Mucosa of gallbladder (tissue), 1 donor: ENCODE measurements around the gene GP2. TPM values are rescaled to one million over a fixed set of nuclear protein-coding genes. Genes with fewer than 3 reads are reported as not detected.
"Not testable (repeated sequence)": the region's sequence is repeated elsewhere in the genome, so short reads cannot be mapped to it uniquely, and the experiment has no call there.

ENCODE experiments used
- DNase-seq: peaks from one replicate; pipeline ENCODE4 v3.0.0-alpha.2; 2020; ENCODE audit warnings: low spot score
- total RNA-seq: library from RNA; stranded (reverse); gene quantifications from one replicate; pipeline ENCODE4 v1.2.1, GENCODE V29; 2021
- donor health status: DM: no; HTN: no; CAD: no.

GP2 gene
- total RNA-seq, 1 donor from 2014 or later: 558 TPM

DNA sequence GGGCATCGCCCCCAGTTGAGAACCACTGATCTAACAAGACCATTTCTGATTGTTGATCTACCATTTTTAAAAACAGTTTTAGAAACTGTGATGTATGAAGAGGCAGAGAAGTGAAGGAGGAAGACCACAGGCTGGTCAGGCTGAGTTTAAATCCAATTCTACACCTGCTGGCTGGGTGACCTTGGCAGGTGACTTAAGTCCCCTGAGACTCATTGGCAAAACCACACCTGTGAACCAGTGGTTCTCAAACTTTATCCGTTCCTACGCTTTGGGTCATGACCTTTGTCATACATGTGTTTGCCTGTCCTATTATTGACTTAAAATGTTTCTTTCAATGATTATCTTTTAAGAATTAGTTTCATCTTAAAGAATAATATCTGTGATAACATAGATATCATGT lies 2.3 kb downstream of the GP2 start:
- no peak for DNase-seq

DNA sequence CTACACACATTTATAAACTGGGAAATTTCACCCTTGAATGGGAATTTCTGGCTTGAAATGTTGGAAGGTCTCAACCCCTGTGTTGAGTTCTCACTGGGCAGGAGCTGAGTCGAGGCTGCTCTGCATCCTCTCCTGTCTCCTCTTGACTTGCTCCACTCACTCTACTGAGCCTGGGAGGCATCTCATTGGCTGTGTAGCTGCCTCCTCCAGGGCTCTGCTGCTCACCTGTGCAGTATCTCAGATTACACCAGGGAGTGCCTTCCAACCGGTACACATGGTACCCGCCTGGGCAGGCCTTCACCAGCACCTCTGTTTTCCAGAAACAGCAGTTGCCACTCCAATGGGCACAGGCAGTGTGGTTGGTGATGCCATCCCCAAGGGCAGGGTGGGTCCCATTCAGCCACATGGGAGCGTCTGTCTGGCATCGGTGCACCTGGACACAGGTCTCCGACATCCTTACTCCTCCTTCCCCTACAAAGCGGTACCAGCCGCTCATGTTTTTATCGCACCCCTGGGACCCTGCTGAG lies 3.7 kb downstream of the GP2 start:
- DNase-seq: no peak

DNA sequence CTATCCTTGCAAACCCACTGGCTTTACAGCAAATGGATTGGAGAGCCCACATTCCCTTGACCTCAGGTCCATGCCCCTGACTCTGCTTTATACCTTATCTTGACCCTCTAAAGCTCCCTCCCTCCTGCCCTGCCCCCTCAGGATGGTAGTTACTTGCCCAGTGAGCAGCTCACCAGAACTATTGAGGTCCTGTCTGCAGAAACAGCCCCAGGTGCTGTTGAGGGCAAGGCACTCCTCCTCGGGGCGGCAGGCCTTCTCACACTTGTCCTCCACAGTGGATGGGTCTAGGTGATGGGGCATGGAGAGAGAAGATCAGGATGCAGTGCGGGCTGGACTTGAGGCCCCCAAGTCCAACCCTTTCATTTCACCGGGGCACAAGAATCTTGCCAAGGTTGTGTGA lies 4.6 kb downstream of the GP2 start:
- no peak for DNase-seq

DNA sequence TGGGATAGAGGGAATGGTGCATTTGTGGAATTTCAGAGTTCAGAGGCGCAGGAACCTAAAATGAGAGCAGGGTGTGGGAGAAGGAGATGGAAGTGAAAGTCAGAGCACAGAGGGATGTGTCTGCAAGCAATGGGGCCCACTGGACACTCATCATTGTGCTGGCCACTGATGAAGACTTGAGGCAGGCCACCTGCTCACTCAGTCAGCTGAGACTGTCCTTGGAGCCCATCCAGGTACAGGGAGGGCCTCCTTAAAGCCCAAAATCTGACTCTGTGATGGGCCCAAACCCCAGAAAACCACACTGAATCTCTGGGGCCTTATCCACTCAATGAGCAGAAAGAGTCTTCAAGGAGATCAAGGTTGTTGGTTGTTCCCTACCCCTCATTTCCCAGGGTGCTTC lies 5.6 kb downstream of the GP2 start:
- DNase-seq: no peak

DNA sequence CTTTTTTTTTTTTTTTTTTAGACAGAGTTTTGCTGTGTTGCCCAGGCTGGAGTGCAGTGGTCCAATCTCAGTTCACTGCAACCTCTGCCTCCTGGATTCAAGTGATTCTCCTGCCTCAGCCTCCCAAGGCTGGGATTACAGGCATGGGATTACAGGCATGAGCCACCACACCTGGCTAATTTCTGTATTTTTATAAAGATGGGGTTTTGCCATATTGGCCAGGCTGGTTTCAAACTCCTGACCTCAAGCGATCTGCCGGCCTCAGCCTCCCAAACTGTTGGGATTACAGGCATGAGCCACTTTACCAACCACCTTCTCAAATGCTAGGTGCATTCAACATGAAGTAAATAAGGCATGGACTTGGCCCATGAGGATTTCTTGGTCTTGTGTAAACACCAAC lies 6.3 kb downstream of the GP2 start:
- not testable (repeated sequence) for DNase-seq

DNA sequence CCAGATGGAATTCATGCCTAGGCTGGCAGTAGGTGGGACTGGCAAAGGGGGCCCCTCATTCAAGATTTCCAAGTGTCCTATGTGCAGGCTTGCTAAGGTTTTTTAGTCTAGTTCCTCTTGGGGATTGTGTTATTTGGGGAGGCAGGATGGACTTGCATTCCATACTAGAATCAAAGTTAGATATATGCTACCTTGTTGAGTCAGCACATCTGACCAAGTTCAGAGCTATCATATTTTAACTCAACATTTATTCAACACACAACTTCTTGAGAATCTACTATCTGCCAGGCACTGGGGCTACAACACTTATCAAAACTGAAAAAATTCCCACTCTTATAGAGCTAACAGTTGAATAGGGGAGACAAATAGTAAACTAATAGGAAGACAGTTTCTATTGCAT lies 6.7 kb downstream of the GP2 start:
- DNase-seq: no peak

DNA sequence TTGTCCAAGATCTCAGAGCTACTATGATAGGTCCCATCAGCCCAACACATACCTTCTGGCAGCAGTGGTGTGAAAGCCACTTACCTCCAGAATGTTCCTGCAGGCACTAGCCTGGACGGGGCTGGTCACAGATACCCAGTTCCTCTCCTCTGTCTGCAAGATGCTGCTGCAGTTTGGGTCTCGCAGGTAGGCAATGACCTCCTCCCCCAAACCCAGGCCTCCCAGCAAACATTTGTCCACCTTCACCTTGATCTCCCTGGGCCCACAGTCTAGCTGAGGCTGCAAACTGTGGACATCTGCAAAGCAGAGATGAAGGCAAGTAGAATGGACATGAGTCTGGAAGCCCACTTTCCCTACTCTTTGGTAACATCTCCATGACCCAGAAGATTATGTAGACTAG lies 7.1 kb downstream of the GP2 start:
- no peak for DNase-seq

DNA sequence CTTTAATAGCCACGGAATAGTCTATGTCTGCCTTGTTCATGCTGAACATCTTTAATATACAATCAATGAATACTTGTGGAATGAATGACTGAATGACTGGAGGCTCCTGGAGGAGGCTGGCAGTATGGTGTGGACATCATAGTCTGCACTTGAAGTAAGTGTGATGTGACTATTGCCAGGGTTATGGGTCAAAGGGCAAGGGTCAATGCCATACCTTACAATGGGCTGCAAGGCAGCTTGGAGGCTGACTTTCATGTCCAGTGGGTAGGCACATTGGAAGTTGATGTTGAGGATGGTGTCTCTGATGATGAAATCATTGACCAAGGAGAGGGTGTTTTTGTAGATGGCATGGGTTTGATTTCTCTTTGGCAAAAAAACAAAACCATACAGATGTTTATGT lies 7.9 kb downstream of the GP2 start:
- no peak for DNase-seq

DNA sequence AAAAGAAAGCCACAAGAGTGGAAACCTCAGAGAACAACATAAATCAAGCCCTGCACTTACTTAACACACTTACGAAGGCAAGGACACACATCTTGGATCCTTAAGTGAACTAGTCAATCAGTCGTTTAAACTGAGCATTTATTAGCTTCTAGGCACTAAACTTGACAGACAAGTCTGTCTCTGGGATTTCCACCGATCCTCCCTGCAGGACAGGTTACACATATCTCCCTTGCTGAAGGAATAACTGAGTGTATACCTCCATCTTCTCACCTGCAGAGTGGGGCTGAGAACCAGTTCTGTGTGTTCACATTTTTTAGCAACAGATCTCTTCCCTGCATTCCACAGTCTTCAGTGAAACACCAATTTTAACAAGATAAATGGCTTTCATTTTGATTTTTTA lies 8.9 kb downstream of the GP2 start:
- DNase-seq: no peak

DNA sequence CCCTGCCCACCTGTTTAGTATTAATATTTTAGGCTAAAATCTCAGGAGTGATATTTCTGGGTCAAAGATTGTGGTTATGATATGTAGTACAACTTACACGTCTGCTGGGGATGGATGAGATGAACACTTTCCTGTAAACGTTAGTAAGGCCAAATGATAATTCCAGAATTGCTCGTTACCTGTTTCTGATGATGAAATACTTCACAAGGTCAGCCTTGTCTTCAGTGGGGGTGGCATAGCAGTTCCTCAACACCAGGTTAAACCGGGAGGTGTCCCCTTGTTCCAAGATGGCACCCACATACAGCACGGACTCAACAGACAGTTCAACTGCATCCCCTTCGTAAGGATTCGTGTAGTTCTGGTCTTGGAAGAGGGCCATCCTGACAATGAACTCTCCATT lies 9.3 kb downstream of the GP2 start:
- no peak for DNase-seq

DNA sequence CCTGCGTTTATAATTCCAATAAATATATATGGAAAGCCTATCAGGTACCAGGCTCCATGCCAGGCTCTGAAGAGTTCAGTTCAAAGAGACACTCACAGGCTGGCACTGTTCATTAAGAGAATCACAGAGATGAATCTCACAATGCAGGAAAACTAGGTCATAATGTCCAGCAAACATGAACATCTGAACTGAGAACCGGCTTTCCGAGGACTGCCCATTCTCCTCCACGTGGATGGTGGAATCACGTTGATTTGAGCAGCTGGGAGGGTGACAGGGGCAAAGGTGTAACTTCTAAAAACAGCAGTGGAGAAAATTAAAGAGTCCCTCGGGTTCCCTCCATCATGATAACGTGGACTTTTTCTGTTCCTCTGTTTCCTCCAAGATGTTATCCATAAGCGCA lies 10.2 kb downstream of the GP2 start:
- no peak for DNase-seq

DNA sequence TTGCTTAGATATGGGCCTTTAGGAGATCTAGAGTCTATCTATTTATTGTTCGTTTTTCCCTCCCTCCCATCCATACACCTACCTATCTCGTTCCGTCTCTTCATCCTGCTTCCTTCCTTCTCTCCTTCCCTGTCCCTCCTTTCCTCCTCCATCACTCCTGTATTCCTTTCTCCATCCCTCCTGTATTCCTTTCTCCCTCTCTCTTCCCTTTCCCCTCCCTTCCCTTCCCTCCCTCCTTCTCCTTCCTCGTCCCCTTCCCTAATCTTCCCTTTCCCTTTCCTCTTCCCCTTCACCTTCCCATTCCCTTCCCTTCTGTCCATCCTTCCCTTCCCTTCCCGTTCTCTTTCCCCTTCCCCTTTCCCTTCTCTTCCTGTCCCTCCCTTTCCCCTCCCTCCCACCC lies 10.6 kb downstream of the GP2 start:
- no peak for DNase-seq

DNA sequence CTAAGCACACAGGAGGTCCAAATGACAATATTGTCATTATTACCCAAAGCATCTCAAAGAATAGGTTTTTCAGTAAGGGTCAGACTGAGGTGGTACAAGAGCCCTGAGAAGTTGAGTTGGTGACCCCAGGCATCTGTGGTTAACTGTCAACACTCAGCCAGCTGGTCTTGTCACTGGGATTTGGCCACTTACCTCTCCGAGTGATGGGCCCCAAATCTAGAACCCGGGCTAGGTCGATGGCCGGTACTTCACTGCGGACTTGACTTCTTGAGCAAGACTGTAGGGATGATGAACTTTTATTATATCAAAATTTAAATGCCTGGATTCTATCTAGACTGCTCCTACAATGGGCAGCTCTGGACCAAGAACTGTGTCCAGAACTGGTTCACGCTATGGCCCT lies 11.5 kb downstream of the GP2 start:
- no peak for DNase-seq

DNA sequence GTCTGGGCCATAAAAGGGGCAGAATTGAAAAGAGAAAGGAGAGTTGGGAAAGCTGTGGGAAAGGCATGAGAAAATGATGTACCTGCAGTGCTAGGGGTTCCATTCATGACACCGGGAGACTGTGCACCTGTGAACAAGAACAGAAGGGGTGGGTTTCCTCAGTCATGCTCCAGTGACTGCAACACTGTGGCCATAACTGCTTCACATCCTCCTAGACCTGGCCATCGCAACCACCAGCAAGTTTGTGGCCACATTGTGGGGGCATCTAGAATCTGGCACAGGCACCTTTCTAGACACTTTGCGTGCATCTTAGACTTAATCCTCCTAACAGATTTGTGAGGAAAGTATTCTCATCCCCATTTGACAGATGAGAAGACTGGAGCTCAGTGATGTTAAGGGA lies 12.7 kb downstream of the GP2 start:
- DNase-seq: no peak

DNA sequence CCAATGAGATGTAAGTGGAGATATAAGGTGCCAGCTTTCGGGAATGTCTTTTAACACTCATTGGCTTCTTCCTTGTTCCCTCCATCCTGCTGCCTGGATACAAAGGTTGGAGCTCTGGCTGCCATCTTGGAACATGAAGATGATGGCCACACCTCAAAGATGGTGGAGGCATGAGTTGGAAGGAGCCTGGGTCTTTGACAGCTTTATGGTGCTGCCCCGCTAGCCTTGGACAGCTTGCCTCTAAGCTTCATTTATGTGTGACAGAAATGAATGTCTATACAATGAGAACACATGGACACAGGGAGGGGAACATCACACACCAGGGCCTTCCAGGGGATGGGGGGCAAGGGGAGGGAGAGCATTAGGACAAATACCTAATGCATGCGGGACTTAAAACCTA lies 13.6 kb downstream of the GP2 start:
- DNase-seq: no peak

DNA sequence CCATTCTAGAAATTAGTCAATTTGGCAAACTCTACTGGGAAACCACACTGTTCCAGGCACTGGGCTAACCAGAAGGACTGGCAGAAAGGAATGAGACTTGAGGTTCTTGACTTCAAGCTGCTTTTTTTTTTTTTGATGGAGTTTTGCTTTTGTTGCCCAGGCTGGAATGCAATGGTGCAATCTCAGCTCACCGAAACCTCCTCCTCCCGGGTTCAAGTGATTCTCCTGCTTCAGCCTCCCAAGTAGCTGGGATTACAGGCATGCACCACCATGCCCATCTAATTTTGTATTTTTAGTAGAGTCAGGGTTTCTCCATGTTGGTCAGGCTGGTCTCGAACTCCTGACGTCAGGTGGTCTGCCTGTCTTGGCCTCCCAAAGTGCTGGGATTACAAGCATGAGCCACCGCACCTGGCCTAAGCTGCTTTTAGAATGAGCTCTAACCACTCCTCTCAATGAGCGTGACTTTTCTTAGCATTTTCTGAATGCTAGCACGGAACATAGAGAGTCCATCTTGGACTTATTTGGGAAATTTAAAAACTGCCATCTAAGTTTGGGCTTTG lies 14.7 kb downstream of the GP2 start:
- not testable (repeated sequence) for DNase-seq

DNA sequence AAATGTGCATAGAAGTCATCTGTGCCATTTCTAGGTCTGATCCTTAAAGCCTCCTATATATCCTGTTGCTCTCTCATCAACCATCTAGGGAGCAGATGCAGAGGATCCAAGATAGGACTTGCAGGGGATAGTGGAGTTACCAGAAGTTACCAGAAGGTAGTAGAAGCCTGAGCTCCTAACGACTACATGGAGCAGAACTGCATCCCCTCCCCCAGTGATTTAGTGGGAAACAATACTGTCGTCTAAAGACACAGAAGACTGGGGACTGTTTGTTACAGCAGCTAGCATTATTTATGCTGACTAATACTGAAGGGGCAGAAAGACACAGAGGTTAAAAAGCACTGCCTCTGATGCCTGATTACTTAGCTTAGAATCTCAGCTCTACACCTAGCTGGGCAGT lies 15.8 kb downstream of the GP2 start:
- no peak for DNase-seq

DNA sequence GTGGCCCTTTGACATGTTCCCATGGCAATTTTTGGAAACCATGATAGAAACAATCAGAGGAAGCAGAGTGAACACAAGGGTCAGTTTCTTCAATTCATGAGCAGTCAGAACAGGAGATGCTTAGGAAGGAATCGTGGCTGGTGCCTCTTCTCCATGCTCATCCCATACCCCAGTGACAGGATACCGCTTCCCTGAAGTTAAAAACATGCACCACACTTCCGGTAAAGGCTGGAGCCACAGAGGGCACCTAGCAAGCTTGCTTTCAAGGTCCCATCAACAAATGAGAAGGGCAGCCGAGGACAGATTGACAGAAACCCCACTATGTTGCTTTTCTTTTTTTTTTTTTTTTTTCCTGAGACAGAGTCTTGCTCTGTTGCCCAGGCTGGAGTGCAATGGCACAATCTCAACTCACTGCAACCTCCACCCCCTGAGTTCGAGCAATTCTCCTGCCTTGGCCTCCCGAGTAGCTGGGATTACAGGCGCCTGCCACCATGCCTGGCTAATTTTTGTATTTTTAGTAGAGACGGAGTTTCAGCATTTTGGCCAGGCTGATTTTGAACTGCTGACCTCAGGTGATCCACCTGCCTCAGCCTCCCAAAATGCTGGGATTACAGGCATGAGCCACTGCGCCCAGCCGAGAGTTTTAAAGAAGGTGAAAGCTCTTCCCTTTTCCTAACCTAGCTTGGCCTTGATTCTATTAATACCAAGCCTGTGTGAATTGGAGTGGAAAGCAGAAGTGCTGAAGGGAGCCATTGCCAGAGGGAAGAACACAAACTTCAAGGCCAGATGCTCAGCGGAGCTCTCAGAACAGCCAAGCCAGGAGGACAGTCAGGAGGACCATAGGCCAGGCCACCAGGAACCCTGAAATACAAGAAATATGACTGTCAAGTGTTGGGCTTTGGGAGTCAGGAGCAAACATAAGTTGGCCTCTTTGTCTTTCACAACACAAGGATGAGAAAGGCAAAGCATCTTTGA lies 16.6 kb downstream of the GP2 start:
- no peak for DNase-seq

DNA sequence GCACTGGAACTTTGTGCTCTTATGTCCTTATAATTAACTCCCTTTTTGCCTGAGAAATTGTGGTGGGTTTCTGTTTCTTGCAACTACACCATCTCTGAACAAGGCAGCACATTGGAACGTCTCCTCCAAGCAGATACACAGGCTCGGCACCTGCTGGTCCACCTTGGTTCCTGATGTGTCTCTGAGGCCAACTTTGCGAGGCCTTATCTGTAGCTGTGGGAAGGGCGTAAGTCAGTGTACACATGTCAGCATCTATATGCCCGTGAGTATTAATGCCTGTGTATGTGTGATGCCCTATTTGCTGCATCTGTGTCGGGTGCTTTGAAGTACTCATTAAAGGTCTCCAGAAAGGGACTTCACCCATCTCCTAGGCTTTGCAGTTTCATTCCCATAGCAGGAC lies 17.5 kb downstream of the GP2 start:
- DNase-seq: no peak

DNA sequence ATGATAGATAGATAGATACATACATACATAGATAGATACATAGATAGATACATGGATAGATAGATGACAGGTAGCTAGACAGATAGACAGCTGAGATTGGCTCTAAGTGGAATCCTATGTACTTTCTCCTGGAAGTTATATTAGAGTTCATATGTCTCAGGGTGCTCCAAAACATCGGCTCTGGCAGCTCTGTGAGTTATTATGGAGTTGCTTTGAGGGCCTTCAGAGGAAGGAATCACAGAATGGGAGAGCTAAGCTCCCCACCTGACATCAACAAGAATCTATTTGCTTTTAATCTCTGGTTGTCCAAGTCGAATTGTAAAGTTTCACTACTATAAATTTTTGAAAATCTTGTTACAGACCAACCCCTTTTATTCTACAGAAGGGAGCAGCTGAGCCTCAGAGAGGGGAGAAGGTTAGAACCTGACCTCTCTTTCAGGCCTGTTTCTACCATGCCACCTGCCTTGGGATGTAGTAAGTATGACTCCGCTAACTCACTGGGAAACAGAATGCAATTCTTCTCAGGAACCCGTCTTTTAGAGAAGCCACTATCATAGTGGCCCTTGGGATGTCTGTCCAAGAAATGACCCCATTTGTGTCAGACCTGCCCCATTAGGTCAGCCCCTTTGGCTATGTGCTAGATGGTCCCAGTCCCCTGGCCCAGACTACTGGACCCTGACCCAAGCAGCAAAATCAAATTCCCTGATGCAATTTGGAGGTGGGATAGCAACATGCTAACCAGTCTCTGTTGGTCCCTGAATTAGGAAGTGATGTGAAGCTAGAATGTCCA lies 18.3 kb downstream of the GP2 start:
- DNase-seq: no peak

DNA sequence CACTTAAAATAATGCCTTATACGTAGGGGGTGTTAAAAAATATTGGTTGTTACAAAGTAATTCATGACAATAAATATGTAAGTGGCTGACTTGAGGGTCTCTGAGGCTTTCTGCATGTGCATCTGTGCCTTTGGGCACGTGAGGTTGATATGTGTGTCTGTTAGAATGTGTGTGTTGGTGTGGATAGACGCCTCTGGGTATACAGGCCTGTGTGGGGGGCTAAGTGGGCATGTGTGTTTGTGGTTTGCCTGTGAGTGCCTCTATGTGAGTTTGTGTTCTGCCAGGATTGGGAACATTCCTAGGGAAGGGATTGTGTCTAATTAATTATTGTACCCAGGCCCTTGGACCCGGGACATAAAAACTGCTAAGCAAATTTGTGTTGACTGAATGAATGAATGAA lies 19.0 kb downstream of the GP2 start:
- DNase-seq: no peak

DNA sequence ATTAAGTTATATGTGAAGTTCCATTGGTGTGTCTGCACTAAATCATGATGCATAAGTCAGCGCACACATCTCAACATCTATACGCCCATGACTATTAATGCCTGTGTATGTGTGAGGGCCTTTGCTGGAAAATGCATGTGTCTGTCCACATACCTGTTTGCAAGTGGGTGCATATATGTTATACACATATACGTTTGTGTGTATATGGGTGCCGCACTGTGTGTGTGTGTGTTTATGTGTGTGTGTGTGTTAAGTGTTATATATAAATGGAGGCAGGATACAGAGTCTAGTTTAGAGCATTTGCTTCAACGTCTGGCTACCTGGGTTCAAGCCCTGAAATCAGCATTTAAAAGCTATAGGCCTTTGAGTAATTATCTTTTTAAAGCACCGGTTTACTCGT lies 19.5 kb downstream of the GP2 start:
- DNase-seq: no peak
